T-helper 17 cell (primary cell): ENCODE results near the gene PAK4. TPM values are rescaled to one million over a fixed set of nuclear protein-coding genes. Genes with fewer than 3 reads are reported as not detected.
"Not testable (repeated sequence)": the region's sequence is repeated elsewhere in the genome, so short reads cannot be mapped to it uniquely, and the experiment has no call there.

Experiments
- ATAC-seq: fragments of 150-1000 bp; cut with Tn5 transposase; 2 replicates; pipeline ENCODE4 v1.10.0; 2021; ENCODE audit warnings: mild to moderate bottlenecking, moderate library complexity
- DNase-seq, 3 donors: peaks; one replicate each; pipeline versions ENCODE4 v3.0.0 to v3.0.0-alpha.2; 2020 to 2021
- H3K9me3 ChIP-seq: one replicate; pipeline ENCODE4 v1.7.0; 2013; ENCODE audit warnings: low read length, mild to moderate bottlenecking; ENCODE audit not compliant: control insufficient read depth, poor library complexity, severe bottlenecking
- H3K27ac Mint-ChIP-seq: one replicate; pipeline ENCODE4 v1.8.0; 2022; ENCODE audit warnings: mild to moderate bottlenecking, moderate library complexity, mixed read lengths
- H3K27me3 Mint-ChIP-seq: one replicate; pipeline ENCODE4 v1.8.0; 2022; ENCODE audit warnings: mixed read lengths
- H3K36me3 Mint-ChIP-seq: one replicate; pipeline ENCODE4 v1.8.0; 2022; ENCODE audit warnings: low read depth, mixed read lengths
- H3K4me1 Mint-ChIP-seq: one replicate; pipeline ENCODE4 v1.8.0; 2022; ENCODE audit warnings: mild to moderate bottlenecking, mixed read lengths
- H3K4me3 Mint-ChIP-seq: one replicate; pipeline ENCODE4 v1.8.0; 2022; ENCODE audit warnings: mild to moderate bottlenecking, moderate library complexity, mixed read lengths
- total RNA-seq, 4 donors: library from RNA in 2 of 4; stranded (reverse) in 2 of 4; gene quantifications; one replicate each; pipeline ENCODE4 v1.2.3 and lab custom pipeline; 2022 to 2026

PAK4 gene
- total RNA-seq, 2 donors from 2014 or later: 9.6 to 9.7 TPM

DNA sequence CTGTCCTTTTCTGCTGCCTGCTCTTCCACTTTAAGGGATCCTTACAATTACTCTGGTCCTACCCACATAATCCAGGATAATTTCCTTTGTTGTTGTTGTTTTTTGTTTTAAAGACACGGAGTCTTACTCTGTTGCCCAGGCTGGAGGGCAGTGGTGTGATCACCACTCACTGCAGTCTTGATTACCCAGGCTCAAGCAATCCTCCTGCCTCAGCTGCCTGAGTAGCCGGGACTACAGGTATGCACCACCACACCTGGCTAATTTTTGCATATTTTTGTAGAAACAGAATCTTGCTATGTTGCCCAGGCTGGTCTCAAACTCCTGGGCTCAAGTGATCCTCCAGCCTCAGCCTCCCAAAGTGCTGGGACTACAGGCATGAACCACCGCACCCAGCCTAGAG, 89.7 kb downstream of the PAK4 start:
- H3K4me3 Mint-ChIP-seq, H3K4me1 Mint-ChIP-seq: not testable (repeated sequence)

GRCh38 chr19:39217094-39217493, 91.5 kb downstream of the PAK4 start:
- ATAC-seq (no peak), DNase-seq (no peak)
- peak overlapping the region; percentile 63 for H3K27ac Mint-ChIP-seq
- H3K27me3 Mint-ChIP-seq: peaks cover 32% of the 10 kb centered on the region
- peaks cover 4% of the 10 kb centered on the region for H3K36me3 Mint-ChIP-seq
- no peak overlapping the region for H3K4me3 Mint-ChIP-seq
- H3K4me1 Mint-ChIP-seq: peaks cover 6% of the 10 kb centered on the region
- H3K9me3 ChIP-seq: no peaks in the 10 kb centered on the region

More for the DNA sequence above, 89.7 kb downstream of the PAK4 start:
- DNase-seq, H3K36me3 Mint-ChIP-seq, H3K27ac Mint-ChIP-seq, ATAC-seq, H3K9me3 ChIP-seq: not testable (repeated sequence)
- peaks cover 18% of the 10 kb centered on the region for H3K27me3 Mint-ChIP-seq

GRCh38 chr19:39218230-39219007, 92.8 kb downstream of the PAK4 start:
- no peaks in the 10 kb centered on the region for H3K9me3 ChIP-seq
- no peak for ATAC-seq
- H3K4me1 Mint-ChIP-seq: peaks cover 6% of the 10 kb centered on the region
- peaks cover 38% of the 10 kb centered on the region for H3K27me3 Mint-ChIP-seq
- no peak overlapping the region for H3K27ac Mint-ChIP-seq
- peaks cover 5% of the 10 kb centered on the region for H3K36me3 Mint-ChIP-seq
- no peak overlapping the region for H3K4me3 Mint-ChIP-seq
- no peak for DNase-seq

DNA sequence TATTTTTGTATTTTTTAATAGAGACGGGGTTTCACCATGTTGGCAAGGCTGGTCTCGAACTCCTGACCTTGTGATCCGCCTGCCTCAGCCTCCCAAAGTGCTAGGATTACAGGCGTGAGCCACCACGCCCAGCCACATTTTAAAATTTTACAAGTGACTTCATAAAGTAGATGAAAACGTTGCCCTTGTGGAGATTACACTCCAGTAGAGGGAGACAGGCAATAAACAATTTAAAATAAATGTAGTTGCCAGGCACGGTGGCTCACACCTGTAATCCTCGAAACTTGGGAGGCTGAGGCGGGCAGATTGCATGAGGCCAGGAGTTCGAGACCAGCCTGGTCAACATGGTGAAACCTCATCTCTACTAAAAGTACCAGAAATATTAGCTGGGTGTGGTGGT, 93.5 kb downstream of the PAK4 start:
- H3K4me1 Mint-ChIP-seq, H3K4me3 Mint-ChIP-seq, H3K36me3 Mint-ChIP-seq, H3K9me3 ChIP-seq, H3K27ac Mint-ChIP-seq, ATAC-seq, DNase-seq: not testable (repeated sequence)
- peaks cover 44% of the 10 kb centered on the region for H3K27me3 Mint-ChIP-seq

DNA sequence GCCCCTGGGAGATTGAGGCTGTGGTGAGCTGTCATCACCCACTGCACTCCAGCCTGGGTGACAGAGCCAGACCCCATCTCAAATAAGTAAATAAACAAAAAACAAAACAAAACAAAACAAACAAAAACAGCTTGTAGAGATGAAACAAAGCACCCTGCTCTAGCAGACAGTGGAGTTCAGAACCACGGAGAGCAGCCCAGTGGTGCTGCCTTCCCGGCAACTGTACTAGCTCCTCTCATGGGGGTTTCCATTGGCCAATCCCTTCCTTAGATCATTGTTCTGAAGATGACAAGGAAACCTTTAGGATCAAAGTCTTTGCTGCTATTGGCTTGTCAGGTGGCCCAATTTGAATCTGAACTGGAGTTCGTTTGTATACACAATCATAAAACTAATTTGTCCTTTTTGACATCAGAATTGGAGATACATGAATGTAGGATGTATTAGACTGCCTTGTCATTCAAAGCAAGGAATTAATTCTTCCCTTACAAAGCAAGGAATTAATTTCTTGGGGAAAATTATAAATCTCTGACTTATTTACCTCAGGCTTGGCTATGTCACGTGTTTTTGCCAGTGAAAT, 98.2 kb downstream of the PAK4 start:
- no peak overlapping the region for H3K4me3 Mint-ChIP-seq
- H3K36me3 Mint-ChIP-seq: peaks cover 8% of the 10 kb centered on the region
- ATAC-seq (peak; percentile 44), DNase-seq (no peak)
- no peaks in the 10 kb centered on the region for H3K9me3 ChIP-seq
- no peak overlapping the region for H3K27ac Mint-ChIP-seq
- peaks cover 60% of the 10 kb centered on the region for H3K27me3 Mint-ChIP-seq
- H3K4me1 Mint-ChIP-seq: peaks cover 9% of the 10 kb centered on the region

DNA sequence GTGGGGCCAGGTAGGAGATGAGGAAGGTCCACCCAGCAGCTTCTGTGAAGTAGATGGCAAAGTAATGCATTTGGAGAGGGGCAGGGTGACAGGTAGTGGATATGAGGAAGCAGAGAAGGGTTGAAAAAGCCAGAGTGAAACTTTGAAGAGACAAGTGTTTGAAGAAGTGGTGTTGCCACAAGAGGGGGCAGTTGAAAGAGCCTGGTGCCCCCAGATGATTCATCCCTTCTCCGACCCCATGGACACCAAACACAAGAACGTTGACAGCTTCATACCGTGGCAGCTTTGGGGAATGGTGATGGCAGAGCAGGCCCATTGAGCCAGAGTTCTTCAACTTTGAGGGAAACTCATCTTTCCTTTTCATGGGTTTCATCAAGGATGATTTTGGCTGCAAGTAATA, 99.3 kb downstream of the PAK4 start:
- H3K36me3 Mint-ChIP-seq: peaks cover 5% of the 10 kb centered on the region
- H3K9me3 ChIP-seq: no peaks in the 10 kb centered on the region
- H3K27me3 Mint-ChIP-seq: peaks cover 53% of the 10 kb centered on the region
- H3K27ac Mint-ChIP-seq: no peak overlapping the region
- no peak overlapping the region for H3K4me3 Mint-ChIP-seq
- H3K4me1 Mint-ChIP-seq: peaks cover 6% of the 10 kb centered on the region
- no peak for ATAC-seq
- DNase-seq: no peak

Other genes with a start within 250 kb of the PAK4 start
- 10 to 100 TPM; 46.0 to 50.6 TPM for gene RINL, start 247.5 kb upstream of the PAK4 start, total RNA-seq
- 10 to 100 TPM; 68.7 to 68.9 TPM for gene SIRT2, start 226.2 kb upstream of the PAK4 start, total RNA-seq
- 10 to 100 TPM; 49.3 to 63.8 TPM for gene NFKBIB, start 225.8 kb upstream of the PAK4 start, total RNA-seq
- gene CCER2, start 213.6 kb upstream of the PAK4 start, total RNA-seq: 1 to 10 TPM in 1 of 2 donors, not detected in 1; 1.3 TPM
- gene SARS2, start 195.0 kb upstream of the PAK4 start, total RNA-seq: 10 to 100 TPM; 18.6 to 19.5 TPM
- gene MRPS12, start 194.8 kb upstream of the PAK4 start, total RNA-seq: 10 to 100 TPM; 18.9 to 22.0 TPM
- under 1 TPM in 1 of 2 donors, not detected in 1; 0.16 TPM for gene FBXO17, start 150.0 kb upstream of the PAK4 start, total RNA-seq
- gene FBXO27, start 93.2 kb upstream of the PAK4 start, total RNA-seq: 1 to 10 TPM in 1 of 2 donors, under 1 TPM in 1; 0.40 to 1.6 TPM
- gene ACP7, start 41.4 kb upstream of the PAK4 start, total RNA-seq: not detected
- gene NCCRP1, start 71.2 kb downstream of the PAK4 start, total RNA-seq: not detected
- gene SYCN, start 78.5 kb downstream of the PAK4 start, total RNA-seq: not detected
- gene IFNL3, start 119.2 kb downstream of the PAK4 start, total RNA-seq: not detected
- gene IFNL4, start 123.1 kb downstream of the PAK4 start, total RNA-seq: not detected
- not detected for gene IFNL2, start 142.6 kb downstream of the PAK4 start, total RNA-seq
- not detected for gene IFNL1, start 170.6 kb downstream of the PAK4 start, total RNA-seq
- gene LRFN1, start 195.1 kb downstream of the PAK4 start, total RNA-seq: 1 to 10 TPM; 2.2 to 3.7 TPM
- gene GMFG, start 210.3 kb downstream of the PAK4 start, total RNA-seq: 100 to 1,000 TPM; 351 to 377 TPM
- gene SAMD4B, start 216.6 kb downstream of the PAK4 start, total RNA-seq: 10 to 100 TPM; 64.2 to 93.2 TPM